ENCODE measurements around the gene CCDC197. TPM values are rescaled to one million over a fixed set of nuclear protein-coding genes. Genes with fewer than 3 reads are reported as not detected.

Gene CCDC197
- polyA plus RNA-seq, 1 experiment: not detected

- Histone ChIP-seq H3K36me3 (ENCODE audit: control insufficient read depth, insufficient read depth, low read length) (no peaks in the 10 kb centered on the region), H3K27me3 (ENCODE audit: control insufficient read depth, insufficient read depth, low read length) (peaks cover 5% of the 10 kb centered on the region), H3K4me3 (ENCODE audit: low read depth, low read length) (no peak overlapping the region)
- TF ChIP-seq CTCF (IDR thresholded peaks at IDR 0.05; ENCODE audit: insufficient read depth, low read depth, low read length): no peak
- no peak for DNase-seq (ENCODE audit: low read depth)
- ChIA-PET POLR2A (no interaction called here), CTCF (interaction anchor here (1.4 to 2.0 kb wide), 2 partner anchors 25 to 39 kb away, joined by 3 to 6 read pairs; no protein-coding TSS in a partner anchor)
These were observed 18.4 kb upstream of the CCDC197 start for GRCh38 chr14:93978735-93979134.

- POLR2A ChIA-PET: no interaction called here
- CTCF ChIA-PET: interaction anchor here (0.9 to 1.2 kb wide), 2 partner anchors 14 to 44 kb away, joined by 3 read pairs; no protein-coding TSS in a partner anchor
- Histone ChIP-seq H3K4me3 (ENCODE audit: low read depth, low read length) (no peak overlapping the region), H3K27me3 (ENCODE audit: control insufficient read depth, insufficient read depth, low read length) (peaks cover 5% of the 10 kb centered on the region), H3K36me3 (ENCODE audit: control insufficient read depth, insufficient read depth, low read length) (no peaks in the 10 kb centered on the region)
- TF ChIP-seq CTCF (IDR thresholded peaks at IDR 0.05; ENCODE audit: insufficient read depth, low read depth, low read length): no peak
- no peak for DNase-seq (ENCODE audit: low read depth)
These were observed 16.5 kb upstream of the CCDC197 start for GRCh38 chr14:93980456-93981201.

GRCh38 chr14:93981316-93982229 is 15.5 kb upstream of the CCDC197 start:
- DNase-seq (ENCODE audit: low read depth): no peak

GRCh38 chr14:93982230-93983007 is 14.7 kb upstream of the CCDC197 start:
- DNase-seq (ENCODE audit: low read depth): no peak

More at GRCh38 chr14:93981316-93982229, 15.5 kb upstream of the CCDC197 start:
- ChIA-PET CTCF (interaction anchor here (0.9 to 1.6 kb wide), 5 partner anchors 9 to 45 kb away, joined by 3 to 7 read pairs (median 3); no protein-coding TSS in a partner anchor), POLR2A (no interaction called here)
- Histone ChIP-seq H3K4me3 (ENCODE audit: low read depth, low read length) (no peak overlapping the region), H3K36me3 (ENCODE audit: control insufficient read depth, insufficient read depth, low read length) (no peaks in the 10 kb centered on the region), H3K27me3 (ENCODE audit: control insufficient read depth, insufficient read depth, low read length) (peaks cover 5% of the 10 kb centered on the region)
- TF ChIP-seq CTCF (IDR thresholded peaks at IDR 0.05; ENCODE audit: insufficient read depth, low read depth, low read length): no peak

More at GRCh38 chr14:93982230-93983007, 14.7 kb upstream of the CCDC197 start:
- no peaks in the 10 kb centered on the region for H3K36me3 ChIP-seq (ENCODE audit: control insufficient read depth, insufficient read depth, low read length)
- H3K4me3 ChIP-seq (ENCODE audit: low read depth, low read length): no peak overlapping the region
- POLR2A ChIA-PET: no interaction called here
- no peaks in the 10 kb centered on the region for H3K27me3 ChIP-seq (ENCODE audit: control insufficient read depth, insufficient read depth, low read length)
- TF ChIP-seq CTCF (IDR thresholded peaks at IDR 0.05; ENCODE audit: insufficient read depth, low read depth, low read length): no peak
- CTCF ChIA-PET: interaction anchor here (1.3 to 1.6 kb wide), 3 partner anchors 9 to 43 kb away, joined by 3 to 7 read pairs (median 4); no protein-coding TSS in a partner anchor
